ENCODE data around the gene TMEM52.

TMEM52 gene

GRCh38 chr1:1881727-1882126 is 37.4 kb downstream of the TMEM52 start:
- peaks cover under 1% of the 10 kb centered on the region for H3K36me3 ChIP-seq (ENCODE audit: control insufficient read depth, low read depth, low read length)
- H3K9me3 ChIP-seq (ENCODE audit: control insufficient read depth, low read depth, low read length), result no peaks in the 10 kb centered on the region
- H3K4me3 ChIP-seq (ENCODE audit: low read length), result no peak overlapping the region
- H3K27me3 ChIP-seq (ENCODE audit: control insufficient read depth, insufficient read depth, low read length), result no peaks in the 10 kb centered on the region
- H3K27ac ChIP-seq (ENCODE audit: low read length), result no peak overlapping the region
- no peak overlapping the region for H3K9ac ChIP-seq (ENCODE audit: low read length)
- peaks cover 12% of the 10 kb centered on the region for H3K4me1 ChIP-seq (ENCODE audit: control insufficient read depth, low read depth, low read length)

- H3K9me3 ChIP-seq (ENCODE audit: control insufficient read depth, low read depth, low read length), result no peaks in the 10 kb centered on the region
- H3K27me3 ChIP-seq (ENCODE audit: control insufficient read depth, insufficient read depth, low read length), result no peaks in the 10 kb centered on the region
- peaks cover 12% of the 10 kb centered on the region for H3K4me1 ChIP-seq (ENCODE audit: control insufficient read depth, low read depth, low read length)
- H3K27ac ChIP-seq (ENCODE audit: low read length), result no peak overlapping the region
- H3K9ac ChIP-seq (ENCODE audit: low read length), result no peak overlapping the region
- H3K36me3 ChIP-seq (ENCODE audit: control insufficient read depth, low read depth, low read length), result peaks cover 11% of the 10 kb centered on the region
- H3K4me3 ChIP-seq (ENCODE audit: low read length), result no peak overlapping the region
These were observed 38.3 kb downstream of the TMEM52 start for GRCh38 chr1:1880617-1881312.

GRCh38 chr1:1879942-1880341 is 39.1 kb downstream of the TMEM52 start:
- Histone ChIP-seq H3K9ac (ENCODE audit: low read length) (no peak overlapping the region), H3K9me3 (ENCODE audit: control insufficient read depth, low read depth, low read length) (no peaks in the 10 kb centered on the region), H3K4me3 (ENCODE audit: low read length) (no peak overlapping the region), H3K36me3 (ENCODE audit: control insufficient read depth, low read depth, low read length) (peaks cover 17% of the 10 kb centered on the region), H3K4me1 (ENCODE audit: control insufficient read depth, low read depth, low read length) (peaks cover 12% of the 10 kb centered on the region), H3K27me3 (ENCODE audit: control insufficient read depth, insufficient read depth, low read length) (no peaks in the 10 kb centered on the region), H3K27ac (ENCODE audit: low read length) (no peak overlapping the region)

GRCh38 chr1:1877865-1878436 is 41.1 kb downstream of the TMEM52 start:
- H3K36me3 ChIP-seq (ENCODE audit: control insufficient read depth, low read depth, low read length), result peaks cover 17% of the 10 kb centered on the region

GRCh38 chr1:1876335-1876930 is 42.6 kb downstream of the TMEM52 start:
- H3K4me3 ChIP-seq (ENCODE audit: low read length), result no peak overlapping the region
- peaks cover 17% of the 10 kb centered on the region for H3K36me3 ChIP-seq (ENCODE audit: control insufficient read depth, low read depth, low read length)
- H3K27me3 ChIP-seq (ENCODE audit: control insufficient read depth, insufficient read depth, low read length), result no peaks in the 10 kb centered on the region
- H3K9me3 ChIP-seq (ENCODE audit: control insufficient read depth, low read depth, low read length), result no peaks in the 10 kb centered on the region
- H3K27ac ChIP-seq (ENCODE audit: low read length), result no peak overlapping the region
- H3K9ac ChIP-seq (ENCODE audit: low read length), result no peak overlapping the region
- peaks cover 5% of the 10 kb centered on the region for H3K4me1 ChIP-seq (ENCODE audit: control insufficient read depth, low read depth, low read length)

More at GRCh38 chr1:1877865-1878436, 41.1 kb downstream of the TMEM52 start:
- H3K4me3 ChIP-seq (ENCODE audit: low read length), result no peak overlapping the region
- no peak overlapping the region for H3K9ac ChIP-seq (ENCODE audit: low read length)
- H3K9me3 ChIP-seq (ENCODE audit: control insufficient read depth, low read depth, low read length), result no peaks in the 10 kb centered on the region
- no peak overlapping the region for H3K27ac ChIP-seq (ENCODE audit: low read length)
- H3K27me3 ChIP-seq (ENCODE audit: control insufficient read depth, insufficient read depth, low read length), result no peaks in the 10 kb centered on the region
- peaks cover 5% of the 10 kb centered on the region for H3K4me1 ChIP-seq (ENCODE audit: control insufficient read depth, low read depth, low read length)

- Histone ChIP-seq H3K4me3 (ENCODE audit: low read length) (no peak overlapping the region), H3K27me3 (ENCODE audit: control insufficient read depth, insufficient read depth, low read length) (no peaks in the 10 kb centered on the region), H3K9me3 (ENCODE audit: control insufficient read depth, low read depth, low read length) (no peaks in the 10 kb centered on the region), H3K4me1 (ENCODE audit: control insufficient read depth, low read depth, low read length) (peaks cover 2% of the 10 kb centered on the region), H3K27ac (ENCODE audit: low read length) (no peak overlapping the region), H3K9ac (ENCODE audit: low read length) (no peak overlapping the region), H3K36me3 (ENCODE audit: control insufficient read depth, low read depth, low read length) (peaks cover 17% of the 10 kb centered on the region)
These were observed 43.1 kb downstream of the TMEM52 start for GRCh38 chr1:1875932-1876331.

- H3K9me3 ChIP-seq (ENCODE audit: control insufficient read depth, low read depth, low read length), result no peaks in the 10 kb centered on the region
- no peak overlapping the region for H3K9ac ChIP-seq (ENCODE audit: low read length)
- peaks cover 17% of the 10 kb centered on the region for H3K36me3 ChIP-seq (ENCODE audit: control insufficient read depth, low read depth, low read length)
- H3K27me3 ChIP-seq (ENCODE audit: control insufficient read depth, insufficient read depth, low read length), result no peaks in the 10 kb centered on the region
- H3K27ac ChIP-seq (ENCODE audit: low read length), result no peak overlapping the region
- no peak overlapping the region for H3K4me3 ChIP-seq (ENCODE audit: low read length)
- no peaks in the 10 kb centered on the region for H3K4me1 ChIP-seq (ENCODE audit: control insufficient read depth, low read depth, low read length)
These were observed 44.2 kb downstream of the TMEM52 start for GRCh38 chr1:1874901-1875300.

- Histone ChIP-seq H3K4me3 (ENCODE audit: low read length) (no peak overlapping the region), H3K36me3 (ENCODE audit: control insufficient read depth, low read depth, low read length) (peaks cover 17% of the 10 kb centered on the region), H3K9ac (ENCODE audit: low read length) (no peak overlapping the region), H3K27ac (ENCODE audit: low read length) (no peak overlapping the region), H3K9me3 (ENCODE audit: control insufficient read depth, low read depth, low read length) (no peaks in the 10 kb centered on the region), H3K27me3 (ENCODE audit: control insufficient read depth, insufficient read depth, low read length) (no peaks in the 10 kb centered on the region), H3K4me1 (ENCODE audit: control insufficient read depth, low read depth, low read length) (no peaks in the 10 kb centered on the region)
These were observed 45.9 kb downstream of the TMEM52 start for GRCh38 chr1:1873186-1873585.

- H3K9me3 ChIP-seq (ENCODE audit: control insufficient read depth, low read depth, low read length), result no peaks in the 10 kb centered on the region
- H3K4me3 ChIP-seq (ENCODE audit: low read length), result no peak overlapping the region
- H3K9ac ChIP-seq (ENCODE audit: low read length), result no peak overlapping the region
- no peaks in the 10 kb centered on the region for H3K27me3 ChIP-seq (ENCODE audit: control insufficient read depth, insufficient read depth, low read length)
- no peaks in the 10 kb centered on the region for H3K4me1 ChIP-seq (ENCODE audit: control insufficient read depth, low read depth, low read length)
- H3K36me3 ChIP-seq (ENCODE audit: control insufficient read depth, low read depth, low read length), result peaks cover 17% of the 10 kb centered on the region
- no peak overlapping the region for H3K27ac ChIP-seq (ENCODE audit: low read length)
These were observed 46.6 kb downstream of the TMEM52 start for GRCh38 chr1:1872329-1872994.

- H3K27ac ChIP-seq (ENCODE audit: low read length), result no peak overlapping the region
These were observed 49.6 kb downstream of the TMEM52 start for GRCh38 chr1:1869469-1869868.

More at GRCh38 chr1:1869469-1869868, 49.6 kb downstream of the TMEM52 start:
- Histone ChIP-seq H3K4me3 (ENCODE audit: low read length) (no peak overlapping the region), H3K9me3 (ENCODE audit: control insufficient read depth, low read depth, low read length) (no peaks in the 10 kb centered on the region), H3K4me1 (ENCODE audit: control insufficient read depth, low read depth, low read length) (no peaks in the 10 kb centered on the region), H3K9ac (ENCODE audit: low read length) (no peak overlapping the region), H3K36me3 (ENCODE audit: control insufficient read depth, low read depth, low read length) (no peaks in the 10 kb centered on the region), H3K27me3 (ENCODE audit: control insufficient read depth, insufficient read depth, low read length) (no peaks in the 10 kb centered on the region)
